Natural killer cell treated with Interleukin-12 subunit alpha and Interleukin-12 subunit beta and Interleukin-15 and Interleukin-18, amount 100 ng/mL, for 72 hours (primary cell): ENCODE results near the gene LRP5. TPM values are rescaled to one million over a fixed set of nuclear protein-coding genes. Genes with fewer than 3 reads are reported as not detected.
A peak's percentile ranks its signal among the peaks of the same experiment; 100 is the strongest.

Experiments
- ATAC-seq, 2 donors: fragments of 150-1000 bp; cut with Tn5 transposase in 1 of 2; sonication (Bioruptor Pico), chemical (Tn5 transposase) in 1 of 2; 2 replicates each; pipeline ENCODE4 v1.10.0; 2021
- DNase-seq: peaks from one replicate; pipeline ENCODE4 v3.0.0; 2022; ENCODE audit warnings: low spot score
- H3K27ac Mint-ChIP-seq, 2 donors: 1 replicate in 1 of 2; 2 replicates in 1 of 2; pipeline ENCODE4 v1.8.0; 2022; ENCODE audit warnings: mixed read lengths in 2 of 2, mild to moderate bottlenecking in 1 of 2, moderate library complexity in 1 of 2
- H3K27me3 Mint-ChIP-seq, 2 donors: 1 replicate in 1 of 2; 2 replicates in 1 of 2; pipeline ENCODE4 v1.8.0; 2022; ENCODE audit warnings: mixed read lengths in 2 of 2
- H3K36me3 Mint-ChIP-seq: one replicate; pipeline ENCODE4 v1.8.0; 2022; ENCODE audit warnings: mixed read lengths
- H3K4me1 Mint-ChIP-seq, 2 donors: 1 replicate in 1 of 2; 2 replicates in 1 of 2; pipeline ENCODE4 v1.8.0; 2022; ENCODE audit warnings: low read depth in 2 of 2, mixed read lengths in 2 of 2, mild to moderate bottlenecking in 1 of 2
- H3K4me3 Mint-ChIP-seq: one replicate; pipeline ENCODE4 v1.8.0; 2022; ENCODE audit warnings: mixed read lengths
- H3K9me3 Mint-ChIP-seq: 2 replicates; pipeline ENCODE4 v1.8.0; 2022; ENCODE audit warnings: mixed read lengths
- total RNA-seq, 2 donors: library from RNA; stranded (reverse); gene quantifications; one replicate each; pipeline ENCODE4 v1.2.3, GENCODE V29; 2022

The LRP5 gene
- total RNA-seq, 2 donors from 2014 or later = 0.93 to 2.1 TPM

DNA sequence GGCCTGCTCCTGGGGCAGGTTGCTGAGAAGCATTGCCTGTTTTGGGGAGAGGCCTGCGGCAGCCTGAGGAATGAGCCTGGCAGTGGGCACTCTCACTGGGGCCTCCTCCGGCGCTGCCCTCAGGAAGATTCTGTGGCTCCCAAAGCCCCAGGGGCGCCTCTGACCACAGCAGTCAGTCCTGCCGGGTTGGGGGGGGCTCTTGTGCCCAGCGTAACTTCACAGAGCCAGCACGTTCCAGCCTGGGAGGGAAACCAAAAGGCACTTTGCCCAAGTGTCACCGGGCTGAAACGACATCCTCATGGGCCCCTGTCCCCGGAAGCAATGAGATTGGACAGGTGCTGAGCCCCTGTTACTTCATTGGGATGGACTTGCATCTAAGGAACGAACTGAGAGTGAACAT lies 4.3 kb upstream of the LRP5 start:
- Mint-ChIP-seq H3K27ac (no peak overlapping the region), H3K9me3 (no peaks in the 10 kb centered on the region), H3K4me3 (no peak overlapping the region), H3K27me3 (peaks cover 8 to 13% of the 10 kb centered on the region in 2 donors), H3K36me3 (no peaks in the 10 kb centered on the region), H3K4me1 (peaks cover 0 to 7% of the 10 kb centered on the region in 2 donors)
- no peak for DNase-seq
- ATAC-seq = no peak

DNA sequence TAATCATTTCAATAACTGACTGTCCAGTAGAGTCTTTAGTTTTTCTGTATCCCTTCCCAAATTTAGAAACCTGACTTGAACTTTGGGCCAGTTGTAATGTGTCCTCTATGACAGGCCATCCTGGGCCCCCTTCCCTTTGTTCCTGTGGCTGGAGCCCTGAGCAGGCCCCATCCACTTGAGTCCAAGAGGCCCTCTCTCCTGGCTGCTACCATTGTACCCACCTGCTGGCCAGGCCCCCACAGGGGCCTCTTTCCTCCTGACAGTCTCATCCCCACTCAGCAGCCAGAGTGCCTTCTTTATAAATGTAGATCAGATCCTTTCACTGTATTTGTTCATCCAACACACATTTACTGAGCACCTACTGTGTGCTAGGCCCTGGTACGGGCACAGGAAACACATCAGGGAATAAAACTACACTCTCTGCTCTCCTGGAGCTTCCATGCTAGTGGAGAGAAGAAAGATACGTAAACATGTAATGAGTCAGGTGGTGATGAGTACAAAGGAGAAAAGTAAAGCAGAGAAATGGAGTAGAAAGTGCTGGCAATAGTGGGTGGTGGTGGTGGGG lies 2.7 kb upstream of the LRP5 start:
- ATAC-seq = no peak
- DNase-seq = no peak
- Mint-ChIP-seq H3K9me3 (no peaks in the 10 kb centered on the region), H3K4me1 (peaks cover 9 to 16% of the 10 kb centered on the region in 2 donors), H3K27ac (no peak overlapping the region), H3K36me3 (no peaks in the 10 kb centered on the region), H3K4me3 (no peak overlapping the region), H3K27me3 (peaks cover 18 to 24% of the 10 kb centered on the region in 2 donors)

DNA sequence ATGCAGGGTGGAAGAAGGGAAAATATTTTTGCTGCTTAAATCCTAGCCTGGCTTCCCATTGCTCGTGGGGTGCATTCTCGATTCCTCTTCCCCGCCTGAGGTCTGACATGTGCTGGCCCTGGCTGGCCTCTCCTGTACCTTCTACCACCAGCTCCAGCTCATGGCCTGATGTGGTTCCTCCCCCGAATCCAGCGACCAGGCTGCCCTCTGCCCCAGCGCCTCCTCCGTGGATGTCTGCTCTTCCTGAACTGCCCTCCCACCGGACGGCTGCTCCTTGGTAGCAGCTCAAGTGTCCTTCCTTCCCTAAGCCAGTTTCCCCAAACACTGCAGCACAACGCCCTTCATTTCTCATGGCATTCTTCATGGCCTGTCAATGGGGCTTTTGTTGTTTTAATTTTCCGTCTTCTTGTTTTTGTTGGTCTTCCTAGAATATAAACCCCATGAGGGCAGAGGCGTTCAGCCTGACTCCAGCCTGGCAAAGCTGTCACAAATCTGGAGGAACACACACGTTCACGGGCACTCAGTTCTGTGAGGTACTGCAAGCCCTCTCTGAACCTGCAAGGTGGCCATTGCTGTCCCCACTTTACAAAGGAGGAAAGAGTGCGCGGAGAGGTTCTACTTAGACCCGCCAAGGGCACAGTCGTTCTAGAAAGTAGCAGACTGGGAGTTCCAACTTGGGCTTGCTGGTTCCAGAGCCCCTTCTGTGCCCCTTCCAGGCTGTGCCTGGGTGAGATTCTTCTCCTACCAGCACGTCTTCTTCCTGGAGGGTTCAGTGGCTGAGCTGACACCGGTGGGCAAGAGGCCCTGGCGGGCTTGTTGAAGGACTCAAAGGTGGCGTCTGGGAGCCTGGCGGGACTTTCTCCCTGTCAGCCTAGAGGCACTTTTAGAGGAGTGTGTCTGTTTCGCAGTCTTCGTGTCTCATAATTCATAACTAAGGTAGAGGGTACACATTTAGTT lies 953 bp upstream of the LRP5 start:
- no peak overlapping the region for H3K27ac Mint-ChIP-seq
- DNase-seq (no peak), ATAC-seq (no peak)
- H3K4me1 Mint-ChIP-seq = peaks cover 9 to 11% of the 10 kb centered on the region in 2 donors
- H3K9me3 Mint-ChIP-seq = no peaks in the 10 kb centered on the region
- H3K27me3 Mint-ChIP-seq = peaks cover 24 to 25% of the 10 kb centered on the region in 2 donors
- no peaks in the 10 kb centered on the region for H3K36me3 Mint-ChIP-seq
- H3K4me3 Mint-ChIP-seq = peak overlapping the region; percentile 63

DNA sequence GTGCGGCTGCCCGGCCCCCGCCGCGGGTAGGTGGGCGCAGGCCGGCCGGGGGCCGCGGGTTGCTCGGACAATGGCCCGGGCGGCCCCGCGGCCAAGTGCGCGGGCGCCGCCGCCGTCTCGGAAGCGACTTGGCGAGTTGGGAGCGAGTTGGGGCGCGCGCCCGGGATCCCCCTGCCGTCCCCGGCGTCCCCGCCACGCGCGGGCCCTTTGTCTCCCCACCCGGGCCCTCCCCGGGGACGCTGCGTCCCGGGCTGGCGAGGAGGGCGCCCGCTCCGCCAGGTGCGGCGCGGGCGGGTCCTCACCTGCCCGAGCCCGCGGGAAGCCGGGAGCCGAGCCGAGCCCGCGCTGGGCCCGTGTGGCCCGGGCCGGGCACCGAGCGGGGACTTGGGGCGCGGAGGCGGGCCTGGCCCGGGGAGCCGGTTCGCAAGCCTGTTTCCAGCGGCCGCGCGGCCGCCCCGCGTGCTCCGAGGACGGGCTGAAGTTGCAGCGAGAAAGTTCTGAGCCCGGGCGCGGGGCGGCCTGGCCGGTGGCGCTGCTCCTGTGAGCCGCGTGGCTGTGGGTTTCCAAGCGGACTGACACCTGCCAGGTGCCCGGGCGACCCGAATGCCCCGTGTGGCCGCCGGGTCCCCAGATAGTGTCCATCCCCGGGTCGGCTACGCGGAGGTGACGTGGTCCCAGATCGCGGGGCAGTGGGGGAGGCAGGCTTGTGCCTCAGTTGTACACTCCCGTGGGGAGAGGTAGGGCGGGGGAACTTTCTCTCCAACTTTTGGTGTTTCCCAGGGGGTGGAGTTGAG lies 586 bp downstream of the LRP5 start:
- H3K27ac Mint-ChIP-seq = no peak overlapping the region
- ATAC-seq = peak; percentile 38 to 43
- H3K9me3 Mint-ChIP-seq = no peaks in the 10 kb centered on the region
- DNase-seq = no peak
- H3K27me3 Mint-ChIP-seq = peaks cover 24 to 27% of the 10 kb centered on the region in 2 donors
- H3K4me3 Mint-ChIP-seq = peak overlapping the region; percentile 76
- no peaks in the 10 kb centered on the region for H3K36me3 Mint-ChIP-seq
- H3K4me1 Mint-ChIP-seq = peaks cover 9 to 11% of the 10 kb centered on the region in 2 donors

DNA sequence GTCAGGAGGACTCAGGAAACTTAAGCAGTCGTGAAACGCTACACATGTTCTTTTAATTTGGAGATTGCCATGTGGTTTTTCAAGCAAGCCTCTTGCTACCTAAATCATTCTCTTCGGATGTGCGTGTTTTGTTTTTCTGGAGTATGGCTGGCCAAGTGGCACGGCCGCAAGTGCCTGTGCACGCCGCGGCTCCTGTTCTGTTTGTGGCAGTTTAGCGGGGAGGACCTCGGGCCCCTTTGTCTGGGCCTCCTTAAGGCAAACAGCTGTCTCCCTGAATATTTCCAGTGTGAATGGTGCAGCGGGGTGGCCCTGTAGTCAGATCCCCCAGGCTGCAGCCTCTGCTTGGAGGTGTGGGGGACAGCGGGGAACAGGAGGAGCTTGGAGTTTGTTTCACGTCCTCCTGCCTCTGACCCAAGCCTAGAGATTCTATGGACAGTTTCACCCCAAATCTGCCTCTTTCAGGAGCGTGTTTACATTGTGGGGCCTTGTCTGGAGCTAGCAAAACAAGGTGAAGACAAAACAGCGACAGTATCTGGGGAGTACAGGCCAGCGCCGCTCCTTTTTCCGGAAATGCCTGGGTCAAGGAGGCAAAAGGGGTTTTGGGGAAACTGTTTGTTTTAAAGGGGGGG lies 1.3 kb downstream of the LRP5 start:
- Mint-ChIP-seq H3K9me3 (no peaks in the 10 kb centered on the region), H3K36me3 (no peaks in the 10 kb centered on the region), H3K27ac (no peak overlapping the region), H3K4me3 (peak overlapping the region; percentile 76), H3K27me3 (peaks cover 24 to 27% of the 10 kb centered on the region in 2 donors), H3K4me1 (peaks cover 9 to 11% of the 10 kb centered on the region in 2 donors)
- DNase-seq = no peak
- no peak for ATAC-seq

DNA sequence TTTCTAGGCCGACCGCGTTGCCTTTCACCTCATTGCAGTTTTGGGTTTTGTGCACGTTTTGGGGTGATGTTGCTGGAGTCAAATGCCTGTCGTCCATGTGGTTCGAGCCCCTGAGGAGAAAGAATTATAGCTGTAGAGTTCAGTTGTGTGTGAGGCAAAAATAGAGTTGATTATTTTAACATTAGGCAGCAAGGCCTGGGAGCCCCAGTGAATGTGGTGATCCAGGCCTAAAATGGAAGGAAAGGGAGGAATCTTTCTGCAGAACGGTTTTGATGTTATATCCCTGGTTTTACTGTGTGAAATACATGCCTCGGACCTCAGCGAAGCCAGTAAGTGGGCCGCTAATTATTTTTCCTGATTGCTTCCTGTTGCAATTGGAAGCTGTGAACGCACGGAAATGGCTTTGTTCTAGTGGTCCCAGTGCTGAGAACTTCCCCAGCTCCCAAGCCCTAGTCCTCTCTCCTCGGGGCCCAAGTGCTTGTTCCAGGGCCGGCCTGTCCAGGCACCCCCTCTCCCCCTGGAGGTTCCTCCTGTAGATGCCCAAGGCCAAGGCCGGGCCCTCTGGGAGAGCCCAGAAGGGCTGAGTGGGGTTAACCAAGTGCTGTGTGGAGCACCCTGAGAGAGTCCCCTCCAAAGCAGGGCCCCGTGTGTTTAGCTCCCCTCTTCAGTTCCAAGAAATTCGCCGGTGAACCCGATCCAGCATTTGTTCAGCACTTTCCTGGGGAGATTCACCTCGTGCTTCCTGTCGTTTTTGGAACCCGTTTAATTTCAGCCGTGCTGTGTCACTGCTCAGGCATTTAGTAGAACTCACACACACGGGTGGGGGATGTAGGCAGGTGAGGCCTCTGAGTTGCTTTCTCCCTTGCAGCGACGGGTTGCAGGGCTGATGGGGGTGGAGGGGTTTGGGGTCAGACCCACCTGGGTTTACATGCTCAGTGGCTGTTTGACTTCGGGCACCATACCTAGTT lies 2.1 kb downstream of the LRP5 start:
- H3K27ac Mint-ChIP-seq = no peak overlapping the region

DNA sequence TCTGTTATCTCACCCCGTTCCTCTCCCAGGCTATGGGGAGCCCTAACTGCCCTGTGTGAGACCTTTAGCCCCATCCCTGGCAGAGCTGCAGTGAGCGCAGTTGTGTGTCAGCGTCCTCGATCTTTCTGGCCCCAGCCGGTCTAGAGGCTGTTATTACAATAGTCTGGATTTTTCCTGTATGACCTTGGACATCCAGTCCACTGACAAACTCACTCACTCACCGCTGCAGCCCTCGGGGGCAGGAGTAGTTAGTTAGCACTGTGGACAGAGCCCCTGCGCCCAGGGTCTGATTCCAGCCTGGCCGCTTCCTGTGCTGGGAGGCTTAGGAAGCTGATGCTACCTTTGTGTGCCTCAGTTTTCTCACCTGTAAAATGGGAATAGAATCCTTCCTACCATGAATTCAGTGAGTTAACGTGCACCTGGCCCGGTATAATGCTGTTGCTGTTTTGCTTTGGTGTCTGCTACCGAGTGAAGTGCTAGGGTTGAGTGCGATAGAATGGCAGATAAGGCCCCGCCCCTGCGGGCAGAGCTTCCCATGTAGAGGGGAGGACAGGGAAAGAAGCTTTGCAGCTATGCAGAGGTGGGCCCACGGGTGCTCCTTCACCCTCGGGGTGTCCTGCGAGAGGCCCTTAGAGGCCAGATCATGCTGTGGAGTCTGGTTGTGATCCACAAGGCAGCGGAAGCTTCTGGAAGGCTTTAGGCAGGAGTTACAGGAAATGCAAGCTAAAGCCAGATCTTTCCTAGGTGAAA lies 3.0 kb downstream of the LRP5 start:
- Mint-ChIP-seq H3K4me3 (no peak overlapping the region), H3K9me3 (no peaks in the 10 kb centered on the region), H3K27me3 (peaks cover 24 to 30% of the 10 kb centered on the region in 2 donors), H3K36me3 (no peaks in the 10 kb centered on the region), H3K27ac (no peak overlapping the region), H3K4me1 (peaks cover 9 to 11% of the 10 kb centered on the region in 2 donors)
- DNase-seq = no peak
- no peak for ATAC-seq

More for the DNA sequence above, 2.1 kb downstream of the LRP5 start:
- Mint-ChIP-seq H3K27me3 (peaks cover 24 to 28% of the 10 kb centered on the region in 2 donors), H3K36me3 (no peaks in the 10 kb centered on the region), H3K4me3 (peak overlapping the region; percentile 76), H3K4me1 (peaks cover 9 to 11% of the 10 kb centered on the region in 2 donors), H3K9me3 (no peaks in the 10 kb centered on the region)
- DNase-seq (no peak), ATAC-seq (no peak)

DNA sequence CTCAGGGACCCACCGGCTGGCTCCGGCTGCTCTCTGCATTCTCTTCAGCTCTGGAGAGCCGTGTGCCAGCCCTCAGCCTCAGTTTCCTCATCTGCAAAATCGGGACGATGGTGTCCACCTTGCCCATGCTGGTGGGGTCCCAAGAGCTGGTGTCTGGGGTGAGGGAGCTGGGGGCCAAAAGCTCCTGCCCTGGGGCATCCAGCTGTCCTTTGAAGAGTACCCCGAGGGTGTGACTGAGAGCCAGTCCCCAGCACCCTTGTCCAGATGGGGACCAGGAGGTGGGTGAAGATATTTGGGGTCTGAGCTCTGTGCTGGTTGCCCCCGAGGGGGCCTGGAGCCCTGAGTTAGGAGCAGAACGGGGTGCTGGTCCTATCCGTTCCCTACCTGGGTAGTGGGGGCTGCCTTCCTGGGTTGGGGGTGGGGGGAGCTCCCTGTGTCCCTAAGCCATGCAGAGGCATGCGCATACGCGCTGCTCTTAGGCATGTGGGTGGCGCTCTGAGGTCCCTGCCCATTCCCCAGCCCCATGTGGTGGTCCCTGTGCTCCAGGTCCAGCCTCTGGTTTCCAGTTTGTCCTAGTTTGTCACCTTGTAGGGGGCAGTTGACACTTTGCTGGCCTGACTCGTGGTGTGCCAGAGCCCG lies 4.9 kb downstream of the LRP5 start:
- H3K9me3 Mint-ChIP-seq = no peaks in the 10 kb centered on the region
- no peak overlapping the region for H3K4me3 Mint-ChIP-seq
- DNase-seq (no peak), ATAC-seq (no peak)
- H3K36me3 Mint-ChIP-seq = no peaks in the 10 kb centered on the region
- H3K27ac Mint-ChIP-seq = no peak overlapping the region
- H3K4me1 Mint-ChIP-seq = peaks cover 8 to 9% of the 10 kb centered on the region in 2 donors
- peaks cover 14 to 27% of the 10 kb centered on the region in 2 donors for H3K27me3 Mint-ChIP-seq

DNA sequence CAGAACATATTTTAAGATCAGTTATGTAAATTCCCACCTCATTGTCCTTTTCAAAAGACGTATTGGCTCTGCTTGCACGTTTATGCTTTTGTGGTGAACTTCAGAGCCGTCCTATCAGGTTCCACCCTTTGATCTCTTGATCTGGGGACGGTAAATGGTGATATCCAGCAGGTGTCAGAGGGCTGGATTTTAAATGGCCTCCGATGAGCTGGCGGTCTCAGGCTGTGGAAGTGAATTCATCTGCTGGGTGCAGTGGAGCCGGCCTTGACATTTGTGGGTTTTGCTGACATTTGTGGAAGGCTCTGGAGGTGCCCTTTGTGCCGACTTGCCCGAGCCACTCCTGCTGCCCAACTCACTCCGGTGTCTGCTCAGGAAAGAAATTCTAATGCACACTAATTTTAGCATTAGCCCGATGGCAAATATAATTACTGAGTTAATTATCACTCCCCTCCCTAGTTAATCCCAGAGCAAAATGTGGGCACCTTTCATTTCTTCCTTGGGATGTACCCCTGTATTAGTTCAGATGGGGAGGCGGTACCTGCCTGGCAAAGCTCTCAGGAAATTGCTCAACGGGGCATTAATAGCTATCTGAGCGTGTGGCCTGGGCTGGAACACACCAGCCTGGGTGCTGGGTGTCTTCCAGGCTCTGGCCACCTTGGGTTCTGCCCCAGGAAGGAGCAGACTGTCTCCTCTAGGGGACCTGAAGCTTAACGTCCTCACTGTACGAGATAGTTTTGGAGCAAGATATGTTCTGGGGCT lies 9.1 kb downstream of the LRP5 start:
- Mint-ChIP-seq H3K4me3 (no peak overlapping the region), H3K36me3 (no peaks in the 10 kb centered on the region), H3K4me1 (no peaks in the 10 kb centered on the region), H3K9me3 (no peaks in the 10 kb centered on the region), H3K27me3 (peaks cover 7 to 12% of the 10 kb centered on the region in 2 donors), H3K27ac (no peak overlapping the region)
- ATAC-seq (no peak), DNase-seq (no peak)

DNA sequence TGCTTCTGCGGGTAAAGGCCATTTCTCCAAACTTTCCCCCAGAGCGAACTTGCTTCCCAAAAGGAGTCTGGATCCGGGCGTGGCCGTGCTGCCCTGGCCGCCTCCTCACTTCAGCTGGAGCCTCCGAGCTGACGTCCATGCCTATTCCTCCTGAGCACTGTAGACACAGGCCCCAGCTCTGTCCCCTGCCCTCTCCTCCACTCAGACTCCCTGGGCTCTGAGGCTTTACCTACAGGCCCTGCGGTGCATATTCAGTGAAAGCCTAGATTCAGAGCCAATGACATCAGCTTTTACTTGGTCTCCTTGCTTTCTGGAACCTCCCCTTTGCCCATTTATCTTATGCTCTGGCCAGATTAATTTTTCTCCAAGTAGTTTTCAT lies 9.7 kb downstream of the LRP5 start:
- Mint-ChIP-seq H3K9me3 (no peaks in the 10 kb centered on the region), H3K4me3 (no peak overlapping the region), H3K36me3 (no peaks in the 10 kb centered on the region), H3K27me3 (peaks cover 7 to 10% of the 10 kb centered on the region in 2 donors), H3K27ac (no peak overlapping the region), H3K4me1 (no peaks in the 10 kb centered on the region)
- DNase-seq = no peak
- ATAC-seq = no peak

DNA sequence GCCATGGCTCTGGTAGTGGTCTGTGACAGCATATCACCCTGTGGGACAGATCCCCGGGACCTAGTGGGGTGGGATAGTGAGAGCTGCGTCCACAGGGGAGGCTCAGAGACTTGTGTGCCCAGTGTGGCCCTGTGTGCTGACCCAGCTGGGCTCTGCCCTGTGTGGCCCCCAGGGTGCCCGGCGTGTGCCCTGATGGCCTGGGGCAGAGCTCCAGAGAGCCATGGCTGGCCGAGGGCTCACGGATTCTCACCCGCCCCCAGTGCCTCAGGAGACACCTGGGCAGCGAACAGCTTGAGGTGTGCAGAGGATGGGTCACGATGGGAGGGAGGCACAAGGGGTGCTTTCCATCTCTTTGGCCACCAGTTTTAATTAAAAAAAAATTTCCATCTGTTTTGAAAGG lies 11.8 kb downstream of the LRP5 start:
- peaks cover 4 to 5% of the 10 kb centered on the region in 2 donors for H3K4me1 Mint-ChIP-seq
- H3K27ac Mint-ChIP-seq = no peak overlapping the region
- DNase-seq (no peak), ATAC-seq (no peak)
- no peaks in the 10 kb centered on the region for H3K36me3 Mint-ChIP-seq
- H3K4me3 Mint-ChIP-seq = no peak overlapping the region
- no peaks in the 10 kb centered on the region for H3K9me3 Mint-ChIP-seq
- H3K27me3 Mint-ChIP-seq = peaks cover 12 to 13% of the 10 kb centered on the region in 2 donors
